ENCODE measurements around the gene EXOSC5. TPM values are rescaled to one million over a fixed set of nuclear protein-coding genes. Genes with fewer than 3 reads are reported as not detected.

The EXOSC5 gene
- total and polyA plus RNA-seq, 9 of the 15 experiments (the other 6 are each of a cell fraction or from before 2014, with no cell fraction given) = 10.9 to 75.5 (median 37.8) TPM

DNA sequence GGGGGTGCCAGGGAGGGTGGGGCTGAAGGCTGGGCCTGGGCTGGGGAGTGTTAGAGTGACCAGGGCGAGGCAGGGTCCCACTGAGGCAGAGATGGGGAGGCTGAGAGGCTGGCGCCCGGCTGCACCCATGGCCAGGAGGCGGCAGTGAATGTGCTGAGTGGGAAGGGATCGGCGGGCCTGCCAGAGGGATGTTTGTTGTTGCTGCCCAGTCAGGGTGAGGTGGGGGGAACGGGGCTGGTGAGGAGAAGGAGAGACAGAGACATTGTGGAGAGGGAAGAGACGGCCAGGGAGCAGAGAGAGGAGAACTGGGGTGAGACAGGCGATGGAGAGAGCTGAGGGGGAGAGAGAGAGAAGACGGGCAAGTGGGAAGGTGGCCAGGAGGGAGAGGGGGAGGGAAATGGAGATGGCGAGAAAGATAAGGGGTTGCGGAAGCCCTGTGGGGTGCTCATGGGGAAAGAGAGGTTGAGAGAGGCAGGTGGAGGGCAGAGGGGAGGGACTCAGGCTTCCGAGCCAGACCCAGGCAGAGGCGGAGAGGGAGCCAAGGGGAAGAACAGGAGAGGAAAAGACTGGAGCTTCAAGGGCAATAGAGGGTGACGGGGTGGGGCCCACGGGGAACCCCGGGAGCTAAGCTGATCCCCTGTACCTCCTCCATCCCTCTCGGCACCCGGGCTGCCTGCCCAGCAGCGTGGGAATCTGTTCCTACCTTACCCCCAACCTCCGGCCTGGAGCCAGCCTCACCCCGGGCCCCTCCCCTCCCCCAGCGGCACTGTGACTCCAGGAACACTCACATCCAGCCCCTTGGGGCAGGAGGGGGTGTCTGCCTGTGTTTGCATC, 30.7 kb upstream of the EXOSC5 start (continued):
- TF ChIP-seq, protein P1, sequence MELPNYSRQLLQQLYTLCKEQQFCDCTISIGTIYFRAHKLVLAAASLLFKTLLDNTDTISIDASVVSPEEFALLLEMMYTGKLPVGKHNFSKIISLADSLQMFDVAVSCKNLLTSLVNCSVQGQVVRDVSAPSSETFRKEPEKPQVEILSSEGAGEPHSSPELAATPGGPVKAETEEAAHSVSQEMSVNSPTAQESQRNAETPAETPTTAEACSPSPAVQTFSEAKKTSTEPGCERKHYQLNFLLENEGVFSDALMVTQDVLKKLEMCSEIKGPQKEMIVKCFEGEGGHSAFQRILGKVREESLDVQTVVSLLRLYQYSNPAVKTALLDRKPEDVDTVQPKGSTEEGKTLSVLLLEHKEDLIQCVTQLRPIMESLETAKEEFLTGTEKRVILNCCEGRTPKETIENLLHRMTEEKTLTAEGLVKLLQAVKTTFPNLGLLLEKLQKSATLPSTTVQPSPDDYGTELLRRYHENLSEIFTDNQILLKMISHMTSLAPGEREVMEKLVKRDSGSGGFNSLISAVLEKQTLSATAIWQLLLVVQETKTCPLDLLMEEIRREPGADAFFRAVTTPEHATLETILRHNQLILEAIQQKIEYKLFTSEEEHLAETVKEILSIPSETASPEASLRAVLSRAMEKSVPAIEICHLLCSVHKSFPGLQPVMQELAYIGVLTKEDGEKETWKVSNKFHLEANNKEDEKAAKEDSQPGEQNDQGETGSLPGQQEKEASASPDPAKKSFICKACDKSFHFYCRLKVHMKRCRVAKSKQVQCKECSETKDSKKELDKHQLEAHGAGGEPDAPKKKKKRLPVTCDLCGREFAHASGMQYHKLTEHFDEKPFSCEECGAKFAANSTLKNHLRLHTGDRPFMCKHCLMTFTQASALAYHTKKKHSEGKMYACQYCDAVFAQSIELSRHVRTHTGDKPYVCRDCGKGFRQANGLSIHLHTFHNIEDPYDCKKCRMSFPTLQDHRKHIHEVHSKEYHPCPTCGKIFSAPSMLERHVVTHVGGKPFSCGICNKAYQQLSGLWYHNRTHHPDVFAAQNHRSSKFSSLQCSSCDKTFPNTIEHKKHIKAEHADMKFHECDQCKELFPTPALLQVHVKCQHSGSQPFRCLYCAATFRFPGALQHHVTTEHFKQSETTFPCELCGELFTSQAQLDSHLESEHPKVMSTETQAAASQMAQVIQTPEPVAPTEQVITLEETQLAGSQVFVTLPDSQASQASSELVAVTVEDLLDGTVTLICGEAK (IDR thresholded peaks at IDR 0.05) = peak; percentile 37; the same call in 1 of the 2 replicates
- TF ChIP-seq, protein P1 (CRISPR knock-in tag; IDR thresholded peaks at IDR 0.05) = no peak
- TF ChIP-seq CXXC5 (CRISPR knock-in tag; IDR thresholded peaks at IDR 0.05) (peak; percentile 58; the same call in 1 of the 2 replicates), PTRF (tag; IDR thresholded peaks at IDR 0.05) (no peak), BRCA1 (IDR thresholded peaks at IDR 0.05) (no peak), BRCA1 (CRISPR knock-in tag; IDR thresholded peaks at IDR 0.05) (no peak), ZKSCAN8 (CRISPR knock-in tag; IDR thresholded peaks at IDR 0.05) (no peak), SP1 (CRISPR knock-in tag; IDR thresholded peaks at IDR 0.05) (0 out of 2 replicates have a peak, but pooled peaks have one; percentile 47), GABPB1 (CRISPR knock-in tag; IDR thresholded peaks at IDR 0.05) (peak; percentile 28; the same call in 1 of the 2 replicates), ZNF696 (CRISPR knock-in tag; conservative IDR thresholded peaks at IDR 0.05) (no peak), ZNF436 (CRISPR knock-in tag; IDR thresholded peaks at IDR 0.05) (no peak), JUN (IDR thresholded peaks at IDR 0.05; ENCODE audit: borderline replicate concordance, low read depth, low read length) (no peak), JUN (CRISPR knock-in tag; IDR thresholded peaks at IDR 0.05; ENCODE audit: borderline replicate concordance) (no peak), PHB (CRISPR knock-in tag; IDR thresholded peaks at IDR 0.05) (no peak), MTA3 (IDR thresholded peaks at IDR 0.05; ENCODE audit: borderline replicate concordance) (peak; percentile 53; the same call in 1 of the 2 replicates), RAD51 (IDR thresholded peaks at IDR 0.05; ENCODE audit: borderline replicate concordance, low read depth) (no peak), BRD9 (IDR thresholded peaks at IDR 0.05; ENCODE audit: low read depth, partially characterized antibody) (peak; percentile 77), LEF1 (IDR thresholded peaks at IDR 0.05) (peak; percentile 66), HDAC6 (IDR thresholded peaks at IDR 0.05; ENCODE audit: low read depth, low read length) (no peak)
- TF ChIP-seq, protein P2, sequence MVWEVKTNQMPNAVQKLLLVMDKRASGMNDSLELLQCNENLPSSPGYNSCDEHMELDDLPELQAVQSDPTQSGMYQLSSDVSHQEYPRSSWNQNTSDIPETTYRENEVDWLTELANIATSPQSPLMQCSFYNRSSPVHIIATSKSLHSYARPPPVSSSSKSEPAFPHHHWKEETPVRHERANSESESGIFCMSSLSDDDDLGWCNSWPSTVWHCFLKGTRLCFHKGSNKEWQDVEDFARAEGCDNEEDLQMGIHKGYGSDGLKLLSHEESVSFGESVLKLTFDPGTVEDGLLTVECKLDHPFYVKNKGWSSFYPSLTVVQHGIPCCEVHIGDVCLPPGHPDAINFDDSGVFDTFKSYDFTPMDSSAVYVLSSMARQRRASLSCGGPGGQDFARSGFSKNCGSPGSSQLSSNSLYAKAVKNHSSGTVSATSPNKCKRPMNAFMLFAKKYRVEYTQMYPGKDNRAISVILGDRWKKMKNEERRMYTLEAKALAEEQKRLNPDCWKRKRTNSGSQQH (CRISPR knock-in tag; IDR thresholded peaks at IDR 0.05) = peak; percentile 94
